ENCODE data around the gene IL31.

IL31 gene

DNA sequence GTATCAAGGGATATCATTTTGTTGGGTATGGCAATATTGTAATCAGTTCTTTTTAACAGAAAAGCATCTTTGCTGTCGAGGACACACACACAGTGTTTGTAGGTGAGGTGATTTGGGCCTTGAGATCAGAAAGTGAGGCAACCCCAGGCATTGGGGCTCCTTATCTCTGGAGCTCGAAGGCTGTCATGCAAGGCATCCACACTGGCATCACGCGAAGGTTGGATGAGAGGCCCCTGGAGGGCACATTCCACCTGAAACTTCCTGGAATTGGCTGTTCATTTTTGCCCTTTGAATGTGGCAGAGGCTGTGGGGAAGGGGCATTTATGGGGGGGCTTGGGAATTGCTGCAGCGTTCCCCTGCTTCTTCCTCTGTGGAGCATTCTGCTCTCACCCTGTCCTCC lies 45.5 kb downstream of the IL31 start:
- no peaks in the 10 kb centered on the region for H3K4me1 ChIP-seq (ENCODE audit: control insufficient read depth, insufficient read depth, low read length)
- ChIA-PET CTCF (interaction anchor here (0.6 to 1.2 kb wide), 4 partner anchors 21 to 74 kb away, joined by 3 to 5 read pairs (median 4); no protein-coding TSS in a partner anchor), POLR2A (no interaction called here)
- H3K9me3 ChIP-seq (ENCODE audit: control insufficient read depth, insufficient read depth, low read depth, low read length): no peaks in the 10 kb centered on the region
- no peak overlapping the region for H3K4me3 ChIP-seq (ENCODE audit: low read depth, low read length)
- H3K36me3 ChIP-seq (ENCODE audit: control insufficient read depth in 2 of 2, insufficient read depth in 1 of 2, low read length in 2 of 2): peaks cover 8 to 58% of the 10 kb centered on the region in 2 experiments; a peak in 2 of 3 replicates
- no peak overlapping the region for H3K27ac ChIP-seq (ENCODE audit: extremely low read depth, low read depth, low read length)
- TF ChIP-seq, protein P1, sequence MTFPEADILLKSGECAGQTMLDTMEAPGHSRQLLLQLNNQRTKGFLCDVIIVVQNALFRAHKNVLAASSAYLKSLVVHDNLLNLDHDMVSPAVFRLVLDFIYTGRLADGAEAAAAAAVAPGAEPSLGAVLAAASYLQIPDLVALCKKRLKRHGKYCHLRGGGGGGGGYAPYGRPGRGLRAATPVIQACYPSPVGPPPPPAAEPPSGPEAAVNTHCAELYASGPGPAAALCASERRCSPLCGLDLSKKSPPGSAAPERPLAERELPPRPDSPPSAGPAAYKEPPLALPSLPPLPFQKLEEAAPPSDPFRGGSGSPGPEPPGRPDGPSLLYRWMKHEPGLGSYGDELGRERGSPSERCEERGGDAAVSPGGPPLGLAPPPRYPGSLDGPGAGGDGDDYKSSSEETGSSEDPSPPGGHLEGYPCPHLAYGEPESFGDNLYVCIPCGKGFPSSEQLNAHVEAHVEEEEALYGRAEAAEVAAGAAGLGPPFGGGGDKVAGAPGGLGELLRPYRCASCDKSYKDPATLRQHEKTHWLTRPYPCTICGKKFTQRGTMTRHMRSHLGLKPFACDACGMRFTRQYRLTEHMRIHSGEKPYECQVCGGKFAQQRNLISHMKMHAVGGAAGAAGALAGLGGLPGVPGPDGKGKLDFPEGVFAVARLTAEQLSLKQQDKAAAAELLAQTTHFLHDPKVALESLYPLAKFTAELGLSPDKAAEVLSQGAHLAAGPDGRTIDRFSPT (tag by site-specific recombination; IDR thresholded peaks at IDR 0.05): no peak
- TF ChIP-seq, protein P2, sequence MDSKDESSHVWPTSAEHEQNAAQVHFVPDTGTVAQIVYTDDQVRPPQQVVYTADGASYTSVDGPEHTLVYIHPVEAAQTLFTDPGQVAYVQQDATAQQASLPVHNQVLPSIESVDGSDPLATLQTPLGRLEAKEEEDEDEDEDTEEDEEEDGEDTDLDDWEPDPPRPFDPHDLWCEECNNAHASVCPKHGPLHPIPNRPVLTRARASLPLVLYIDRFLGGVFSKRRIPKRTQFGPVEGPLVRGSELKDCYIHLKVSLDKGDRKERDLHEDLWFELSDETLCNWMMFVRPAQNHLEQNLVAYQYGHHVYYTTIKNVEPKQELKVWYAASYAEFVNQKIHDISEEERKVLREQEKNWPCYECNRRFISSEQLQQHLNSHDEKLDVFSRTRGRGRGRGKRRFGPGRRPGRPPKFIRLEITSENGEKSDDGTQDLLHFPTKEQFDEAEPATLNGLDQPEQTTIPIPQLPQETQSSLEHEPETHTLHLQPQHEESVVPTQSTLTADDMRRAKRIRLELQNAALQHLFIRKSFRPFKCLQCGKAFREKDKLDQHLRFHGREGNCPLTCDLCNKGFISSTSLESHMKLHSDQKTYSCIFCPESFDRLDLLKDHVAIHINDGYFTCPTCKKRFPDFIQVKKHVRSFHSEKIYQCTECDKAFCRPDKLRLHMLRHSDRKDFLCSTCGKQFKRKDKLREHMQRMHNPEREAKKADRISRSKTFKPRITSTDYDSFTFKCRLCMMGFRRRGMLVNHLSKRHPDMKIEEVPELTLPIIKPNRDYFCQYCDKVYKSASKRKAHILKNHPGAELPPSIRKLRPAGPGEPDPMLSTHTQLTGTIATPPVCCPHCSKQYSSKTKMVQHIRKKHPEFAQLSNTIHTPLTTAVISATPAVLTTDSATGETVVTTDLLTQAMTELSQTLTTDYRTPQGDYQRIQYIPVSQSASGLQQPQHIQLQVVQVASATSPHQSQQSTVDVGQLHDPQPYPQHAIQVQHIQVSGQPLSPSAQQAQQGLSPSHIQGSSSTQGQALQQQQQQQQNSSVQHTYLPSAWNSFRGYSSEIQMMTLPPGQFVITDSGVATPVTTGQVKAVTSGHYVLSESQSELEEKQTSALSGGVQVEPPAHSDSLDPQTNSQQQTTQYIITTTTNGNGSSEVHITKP (tag by site-specific recombination; IDR thresholded peaks at IDR 0.05): no peak
- TF ChIP-seq ZNF404 (tag by site-specific recombination; IDR thresholded peaks at IDR 0.05) (no peak), ZBTB8A (tag by site-specific recombination; IDR thresholded peaks at IDR 0.05) (no peak), KLF16 (tag by site-specific recombination; IDR thresholded peaks at IDR 0.05) (no peak)

DNA sequence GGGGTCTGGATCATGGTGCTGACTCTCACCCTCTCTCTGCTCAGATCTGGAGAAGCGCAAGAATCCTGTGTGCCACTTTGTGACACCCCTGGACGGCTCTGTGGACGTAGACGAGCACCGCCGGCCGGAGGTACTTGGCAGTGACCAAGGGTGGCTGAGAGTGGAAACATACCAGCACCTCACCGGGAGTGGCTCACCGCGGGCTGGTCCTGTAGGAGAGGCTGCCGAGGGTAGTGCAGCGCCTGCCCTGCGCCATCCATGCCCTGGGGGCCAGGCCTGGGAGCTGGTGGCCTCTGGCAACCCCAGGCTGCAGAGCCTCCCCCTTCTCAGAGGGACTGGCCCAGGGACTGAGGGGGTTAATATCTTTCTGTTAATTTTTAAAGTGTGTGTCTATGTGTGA lies 46.2 kb downstream of the IL31 start:
- peaks cover 8 to 52% of the 10 kb centered on the region in 2 experiments; a peak in 2 of 3 replicates for H3K36me3 ChIP-seq (ENCODE audit: control insufficient read depth in 2 of 2, insufficient read depth in 1 of 2, low read length in 2 of 2)
- TF ChIP-seq BCL11B (tag by site-specific recombination; IDR thresholded peaks at IDR 0.05; ENCODE audit: low read depth): no peak
- TF ChIP-seq, protein P3, sequence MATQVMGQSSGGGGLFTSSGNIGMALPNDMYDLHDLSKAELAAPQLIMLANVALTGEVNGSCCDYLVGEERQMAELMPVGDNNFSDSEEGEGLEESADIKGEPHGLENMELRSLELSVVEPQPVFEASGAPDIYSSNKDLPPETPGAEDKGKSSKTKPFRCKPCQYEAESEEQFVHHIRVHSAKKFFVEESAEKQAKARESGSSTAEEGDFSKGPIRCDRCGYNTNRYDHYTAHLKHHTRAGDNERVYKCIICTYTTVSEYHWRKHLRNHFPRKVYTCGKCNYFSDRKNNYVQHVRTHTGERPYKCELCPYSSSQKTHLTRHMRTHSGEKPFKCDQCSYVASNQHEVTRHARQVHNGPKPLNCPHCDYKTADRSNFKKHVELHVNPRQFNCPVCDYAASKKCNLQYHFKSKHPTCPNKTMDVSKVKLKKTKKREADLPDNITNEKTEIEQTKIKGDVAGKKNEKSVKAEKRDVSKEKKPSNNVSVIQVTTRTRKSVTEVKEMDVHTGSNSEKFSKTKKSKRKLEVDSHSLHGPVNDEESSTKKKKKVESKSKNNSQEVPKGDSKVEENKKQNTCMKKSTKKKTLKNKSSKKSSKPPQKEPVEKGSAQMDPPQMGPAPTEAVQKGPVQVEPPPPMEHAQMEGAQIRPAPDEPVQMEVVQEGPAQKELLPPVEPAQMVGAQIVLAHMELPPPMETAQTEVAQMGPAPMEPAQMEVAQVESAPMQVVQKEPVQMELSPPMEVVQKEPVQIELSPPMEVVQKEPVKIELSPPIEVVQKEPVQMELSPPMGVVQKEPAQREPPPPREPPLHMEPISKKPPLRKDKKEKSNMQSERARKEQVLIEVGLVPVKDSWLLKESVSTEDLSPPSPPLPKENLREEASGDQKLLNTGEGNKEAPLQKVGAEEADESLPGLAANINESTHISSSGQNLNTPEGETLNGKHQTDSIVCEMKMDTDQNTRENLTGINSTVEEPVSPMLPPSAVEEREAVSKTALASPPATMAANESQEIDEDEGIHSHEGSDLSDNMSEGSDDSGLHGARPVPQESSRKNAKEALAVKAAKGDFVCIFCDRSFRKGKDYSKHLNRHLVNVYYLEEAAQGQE (tag by site-specific recombination; IDR thresholded peaks at IDR 0.05): no peak
- POLR2A ChIA-PET: no interaction called here
- no peak overlapping the region for H3K4me3 ChIP-seq (ENCODE audit: low read depth, low read length)
- H3K9me3 ChIP-seq (ENCODE audit: control insufficient read depth, insufficient read depth, low read depth, low read length): no peaks in the 10 kb centered on the region
- no peak overlapping the region for H3K27ac ChIP-seq (ENCODE audit: extremely low read depth, low read depth, low read length)
- CTCF ChIA-PET: interaction anchor here (0.8 to 1.2 kb wide), 2 partner anchors 71 to 73 kb away, joined by 4 to 5 read pairs; no protein-coding TSS in a partner anchor
- no peaks in the 10 kb centered on the region for H3K4me1 ChIP-seq (ENCODE audit: control insufficient read depth, insufficient read depth, low read length)

DNA sequence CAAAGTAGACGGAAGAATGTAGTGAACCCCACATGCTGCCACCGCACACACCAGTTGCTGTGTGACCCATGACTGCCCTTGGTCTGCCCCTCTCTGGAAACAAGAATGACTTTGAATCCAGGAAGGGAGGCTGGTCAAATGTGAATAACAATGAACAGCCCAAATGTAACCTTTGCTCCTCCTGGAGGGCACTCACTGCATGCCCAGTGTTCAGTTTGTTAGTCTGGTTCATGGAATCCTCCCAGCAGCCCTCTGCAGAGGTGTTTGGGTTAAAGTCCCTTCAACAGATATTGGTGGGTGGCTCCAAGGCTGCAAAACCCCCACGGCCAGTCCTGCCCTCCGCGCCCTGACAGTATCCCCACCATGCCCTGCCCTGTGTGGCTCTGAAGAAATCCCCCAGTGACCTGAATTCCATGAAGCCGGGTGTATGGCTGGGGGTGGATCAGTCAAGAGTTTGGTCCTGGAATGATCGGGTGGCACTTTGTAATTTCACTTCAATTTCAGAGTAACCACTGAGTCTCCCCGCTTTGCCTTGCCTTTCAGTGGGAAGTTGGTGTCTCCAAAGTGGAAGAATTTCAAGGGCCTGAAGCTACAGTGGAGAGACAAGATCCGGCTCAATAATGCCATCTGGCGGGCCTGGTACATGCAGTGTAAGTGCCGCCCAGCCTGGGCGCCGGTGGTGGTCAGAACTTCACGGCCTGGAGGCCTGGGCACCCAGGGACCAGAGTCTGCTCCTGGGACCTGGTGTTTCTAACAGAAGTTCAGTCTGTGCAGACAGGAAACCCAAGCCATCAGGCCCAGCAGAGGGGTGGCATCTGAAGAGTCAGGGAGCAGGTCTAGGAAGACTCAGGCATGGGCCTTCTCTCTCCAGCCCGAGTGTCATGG lies 47.1 kb downstream of the IL31 start:
- ChIA-PET CTCF (interaction anchor here (0.9 kb wide), 1 partner anchor 21 kb away, joined by 3 read pairs; no protein-coding TSS in a partner anchor), POLR2A (no interaction called here)
- Histone ChIP-seq H3K9me3 (ENCODE audit: control insufficient read depth, insufficient read depth, low read depth, low read length) (no peaks in the 10 kb centered on the region), H3K36me3 (ENCODE audit: control insufficient read depth in 2 of 2, insufficient read depth in 1 of 2, low read length in 2 of 2) (peaks cover 7 to 43% of the 10 kb centered on the region in 2 experiments; a peak in 2 of 3 replicates), H3K4me1 (ENCODE audit: control insufficient read depth, insufficient read depth, low read length) (no peaks in the 10 kb centered on the region), H3K4me3 (ENCODE audit: low read depth, low read length) (no peak overlapping the region), H3K27ac (ENCODE audit: extremely low read depth, low read depth, low read length) (no peak overlapping the region)
- TF ChIP-seq, protein P4, sequence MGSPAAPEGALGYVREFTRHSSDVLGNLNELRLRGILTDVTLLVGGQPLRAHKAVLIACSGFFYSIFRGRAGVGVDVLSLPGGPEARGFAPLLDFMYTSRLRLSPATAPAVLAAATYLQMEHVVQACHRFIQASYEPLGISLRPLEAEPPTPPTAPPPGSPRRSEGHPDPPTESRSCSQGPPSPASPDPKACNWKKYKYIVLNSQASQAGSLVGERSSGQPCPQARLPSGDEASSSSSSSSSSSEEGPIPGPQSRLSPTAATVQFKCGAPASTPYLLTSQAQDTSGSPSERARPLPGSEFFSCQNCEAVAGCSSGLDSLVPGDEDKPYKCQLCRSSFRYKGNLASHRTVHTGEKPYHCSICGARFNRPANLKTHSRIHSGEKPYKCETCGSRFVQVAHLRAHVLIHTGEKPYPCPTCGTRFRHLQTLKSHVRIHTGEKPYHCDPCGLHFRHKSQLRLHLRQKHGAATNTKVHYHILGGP (tag by site-specific recombination; IDR thresholded peaks at IDR 0.05): no peak
- TF ChIP-seq ZNF302 (tag by site-specific recombination; IDR thresholded peaks at IDR 0.05; ENCODE audit: low read depth) (no peak), ZIC2 (tag by site-specific recombination; IDR thresholded peaks at IDR 0.05) (no peak), ZSCAN23 (tag by site-specific recombination; IDR thresholded peaks at IDR 0.05) (no peak), ZNF112 (tag by site-specific recombination; IDR thresholded peaks at IDR 0.05) (no peak), ZNF621 (tag by site-specific recombination; IDR thresholded peaks at IDR 0.05) (no peak)
- TF ChIP-seq, protein P5, sequence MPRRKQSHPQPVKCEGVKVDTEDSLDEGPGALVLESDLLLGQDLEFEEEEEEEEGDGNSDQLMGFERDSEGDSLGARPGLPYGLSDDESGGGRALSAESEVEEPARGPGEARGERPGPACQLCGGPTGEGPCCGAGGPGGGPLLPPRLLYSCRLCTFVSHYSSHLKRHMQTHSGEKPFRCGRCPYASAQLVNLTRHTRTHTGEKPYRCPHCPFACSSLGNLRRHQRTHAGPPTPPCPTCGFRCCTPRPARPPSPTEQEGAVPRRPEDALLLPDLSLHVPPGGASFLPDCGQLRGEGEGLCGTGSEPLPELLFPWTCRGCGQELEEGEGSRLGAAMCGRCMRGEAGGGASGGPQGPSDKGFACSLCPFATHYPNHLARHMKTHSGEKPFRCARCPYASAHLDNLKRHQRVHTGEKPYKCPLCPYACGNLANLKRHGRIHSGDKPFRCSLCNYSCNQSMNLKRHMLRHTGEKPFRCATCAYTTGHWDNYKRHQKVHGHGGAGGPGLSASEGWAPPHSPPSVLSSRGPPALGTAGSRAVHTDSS (tag by site-specific recombination; IDR thresholded peaks at IDR 0.05): no peak
- TF ChIP-seq, protein P6, sequence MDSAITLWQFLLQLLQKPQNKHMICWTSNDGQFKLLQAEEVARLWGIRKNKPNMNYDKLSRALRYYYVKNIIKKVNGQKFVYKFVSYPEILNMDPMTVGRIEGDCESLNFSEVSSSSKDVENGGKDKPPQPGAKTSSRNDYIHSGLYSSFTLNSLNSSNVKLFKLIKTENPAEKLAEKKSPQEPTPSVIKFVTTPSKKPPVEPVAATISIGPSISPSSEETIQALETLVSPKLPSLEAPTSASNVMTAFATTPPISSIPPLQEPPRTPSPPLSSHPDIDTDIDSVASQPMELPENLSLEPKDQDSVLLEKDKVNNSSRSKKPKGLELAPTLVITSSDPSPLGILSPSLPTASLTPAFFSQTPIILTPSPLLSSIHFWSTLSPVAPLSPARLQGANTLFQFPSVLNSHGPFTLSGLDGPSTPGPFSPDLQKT (IDR thresholded peaks at IDR 0.05; ENCODE audit: borderline replicate concordance, low read depth, low read length): no peak
